ENCODE data around the gene NEDD9. TPM values are rescaled to one million over a fixed set of nuclear protein-coding genes. Genes with fewer than 3 reads are reported as not detected.

NEDD9 gene
- total RNA-seq, 2 donors from 2014 or later: 43.4 to 73.1 TPM

- no peak for TF ChIP-seq CTCF (IDR thresholded peaks at IDR 0.05)
- intact Hi-C loops (cut with DNase I): no loop called here
- no peaks in the 10 kb centered on the region for H3K27me3 ChIP-seq
- H3K9me3 ChIP-seq: no peaks in the 10 kb centered on the region
- H3K27ac ChIP-seq: no peak overlapping the region
- no peak overlapping the region for H3K4me3 ChIP-seq
- no peaks in the 10 kb centered on the region for H3K36me3 ChIP-seq
- H3K9ac ChIP-seq (ENCODE audit: low read depth in 2 of 2, low read length in 2 of 2): no peak overlapping the region
- no peaks in the 10 kb centered on the region for H3K4me1 ChIP-seq
- no peak for DNase-seq
Measured at GRCh38 chr6:11242711-11243110, 10.2 kb upstream of the NEDD9 start.

- no peak overlapping the region for H3K27ac ChIP-seq
- intact Hi-C loops (cut with DNase I): no loop called here
Measured at GRCh38 chr6:11241793-11242201, 9.3 kb upstream of the NEDD9 start.

GRCh38 chr6:11241154-11241792 is 8.8 kb upstream of the NEDD9 start:
- intact Hi-C loops (cut with DNase I): no loop called here
- Histone ChIP-seq H3K4me3 (no peak overlapping the region), H3K27ac (no peak overlapping the region), H3K9me3 (no peaks in the 10 kb centered on the region), H3K27me3 (no peaks in the 10 kb centered on the region), H3K9ac (ENCODE audit: low read depth in 2 of 2, low read length in 2 of 2) (no peak overlapping the region), H3K4me1 (no peaks in the 10 kb centered on the region), H3K36me3 (no peaks in the 10 kb centered on the region)
- no peak for TF ChIP-seq CTCF (IDR thresholded peaks at IDR 0.05)
- no peak for DNase-seq

More at GRCh38 chr6:11241793-11242201, 9.3 kb upstream of the NEDD9 start:
- no peaks in the 10 kb centered on the region for H3K9me3 ChIP-seq
- no peak for DNase-seq
- no peak overlapping the region for H3K4me3 ChIP-seq
- no peaks in the 10 kb centered on the region for H3K4me1 ChIP-seq
- no peak overlapping the region for H3K9ac ChIP-seq (ENCODE audit: low read depth in 2 of 2, low read length in 2 of 2)
- no peaks in the 10 kb centered on the region for H3K36me3 ChIP-seq
- no peaks in the 10 kb centered on the region for H3K27me3 ChIP-seq
- TF ChIP-seq CTCF (IDR thresholded peaks at IDR 0.05): no peak

GRCh38 chr6:11237956-11238355 is 5.5 kb upstream of the NEDD9 start:
- intact Hi-C loops (cut with DNase I): no loop called here
- Histone ChIP-seq H3K4me3 (no peak overlapping the region), H3K36me3 (no peaks in the 10 kb centered on the region), H3K4me1 (no peaks in the 10 kb centered on the region), H3K27me3 (no peaks in the 10 kb centered on the region), H3K9ac (ENCODE audit: low read depth in 2 of 2, low read length in 2 of 2) (no peak overlapping the region), H3K27ac (no peak overlapping the region), H3K9me3 (no peaks in the 10 kb centered on the region)
- no peak for TF ChIP-seq CTCF (IDR thresholded peaks at IDR 0.05)
- no peak for DNase-seq

GRCh38 chr6:11237428-11237827 is 5.0 kb upstream of the NEDD9 start:
- Histone ChIP-seq H3K4me1 (no peaks in the 10 kb centered on the region), H3K9ac (ENCODE audit: low read depth in 2 of 2, low read length in 2 of 2) (no peak overlapping the region), H3K4me3 (no peak overlapping the region), H3K27ac (no peak overlapping the region), H3K27me3 (no peaks in the 10 kb centered on the region), H3K9me3 (no peaks in the 10 kb centered on the region), H3K36me3 (no peaks in the 10 kb centered on the region)
- DNase-seq: no peak
- intact Hi-C loops (cut with DNase I): no loop called here
- TF ChIP-seq CTCF (IDR thresholded peaks at IDR 0.05): no peak

Measured in colonic mucosa (tissue), 4 donors.